Measurements from ENCODE around the gene NT5M.

GRCh38 chr17:17359271-17359670 lies 56.1 kb downstream of the NT5M start:
- TF ChIP-seq CTCF (conservative IDR thresholded peaks at IDR 0.05; ENCODE audit: low read depth, low read length) (no peak), EZH2phosphoT487 (IDR thresholded peaks at IDR 0.05; ENCODE audit: borderline replicate concordance, low read length) (no peak), EZH2 (IDR thresholded peaks at IDR 0.05; ENCODE audit: low read length, unreplicated experiment) (no peak)
